SU-DHL-6 (cell line): ENCODE results near the gene PLD3.

Experiments used
- H2AFZ ChIP-seq: fragments of 200-600 bp; sonication (generic); 2 replicates; pipeline ENCODE4 v1.6.1; 2014; ENCODE audit warnings: low read depth, mild to moderate bottlenecking, moderate library complexity, mixed read lengths, antibody characterized with exemption, low read length; ENCODE audit not compliant: severe bottlenecking
- H3F3A ChIP-seq: fragments of 200-600 bp; shearing (Covaris generic); 2 replicates; pipeline ENCODE4 v1.6.0; 2016; ENCODE audit warnings: antibody characterized with exemption, mild to moderate bottlenecking; ENCODE audit not compliant: insufficient read depth
- H3K27ac ChIP-seq: fragments of 200-600 bp; sonication (generic); 2 replicates; pipeline ENCODE4 v1.5.1; 2016; ENCODE audit warnings: low read depth, mild to moderate bottlenecking, low read length, moderate library complexity, mixed read lengths
- H3K27me3 ChIP-seq: fragments of 200-600 bp; sonication (generic), shearing (Covaris generic); 2 replicates; pipeline ENCODE4 v1.6.0; 2014; ENCODE audit warnings: mild to moderate bottlenecking, low read length
- H3K36me3 ChIP-seq: fragments of 200-600 bp; sonication (generic); 2 replicates; pipeline ENCODE4 v1.6.1; 2014; ENCODE audit warnings: mild to moderate bottlenecking, low read length, mixed read lengths
- H3K4me2 ChIP-seq: fragments of 300-600, 200-600 bp; shearing (Covaris generic), sonication (generic); 2 replicates; pipeline ENCODE4 v1.6.0; 2014; ENCODE audit warnings: low read length, low read depth, mild to moderate bottlenecking; ENCODE audit not compliant: poor library complexity, severe bottlenecking
- H3K4me3 ChIP-seq: fragments of 200-600 bp; sonication (generic); 2 replicates; pipeline ENCODE4 v1.5.1; 2014; ENCODE audit warnings: antibody characterized with exemption, low read length, mild to moderate bottlenecking, mixed read lengths; ENCODE audit not compliant: insufficient read depth, poor library complexity, severe bottlenecking
- H3K79me2 ChIP-seq: fragments of 200-600 bp; sonication (generic); 2 replicates; pipeline ENCODE4 v1.6.1; 2014; ENCODE audit warnings: mild to moderate bottlenecking, low read length, moderate library complexity; ENCODE audit not compliant: insufficient read depth
- H3K9ac ChIP-seq: fragments of 200-600 bp; sonication (generic); 2 replicates; pipeline ENCODE4 v1.7.0; 2014; ENCODE audit warnings: mild to moderate bottlenecking, low read length
- H3K9me2 ChIP-seq: fragments of 200-600 bp; sonication (generic); replicated peaks from 2 replicates; pipeline ENCODE4 v1.6.1; 2014; ENCODE audit warnings: low read length; ENCODE audit not compliant: insufficient read depth
- H3K9me3 ChIP-seq: fragments of 200-600 bp; sonication (generic); 2 replicates; pipeline ENCODE4 v1.6.1; 2014; ENCODE audit warnings: low read length, mixed read lengths; ENCODE audit not compliant: insufficient read depth
- H4K20me1 ChIP-seq: fragments of 200-600 bp; sonication (generic); 2 replicates; pipeline ENCODE4 v1.6.1; 2014; ENCODE audit warnings: low read depth, mild to moderate bottlenecking, antibody characterized with exemption, low read length, moderate library complexity, mixed read lengths
- CTCF ChIP-seq: fragments of 200-600 bp; sonication (generic); IDR thresholded peaks from one replicate; pipeline ENCODE4 v1.5.1; 2017; ENCODE audit warnings: antibody characterized with exemption, mild to moderate bottlenecking, low read length, moderate library complexity; ENCODE audit not compliant: insufficient read depth, poor library complexity, severe bottlenecking
- EZH2phosphoT487 ChIP-seq: fragments of 200-600 bp; sonication (generic), shearing (Covaris generic); conservative IDR thresholded peaks from 2 replicates; pipeline ENCODE4 v1.6.1; 2018; ENCODE audit warnings: mild to moderate bottlenecking, antibody characterized with exemption, low read length, moderate library complexity, mixed read lengths

PLD3 gene

DNA sequence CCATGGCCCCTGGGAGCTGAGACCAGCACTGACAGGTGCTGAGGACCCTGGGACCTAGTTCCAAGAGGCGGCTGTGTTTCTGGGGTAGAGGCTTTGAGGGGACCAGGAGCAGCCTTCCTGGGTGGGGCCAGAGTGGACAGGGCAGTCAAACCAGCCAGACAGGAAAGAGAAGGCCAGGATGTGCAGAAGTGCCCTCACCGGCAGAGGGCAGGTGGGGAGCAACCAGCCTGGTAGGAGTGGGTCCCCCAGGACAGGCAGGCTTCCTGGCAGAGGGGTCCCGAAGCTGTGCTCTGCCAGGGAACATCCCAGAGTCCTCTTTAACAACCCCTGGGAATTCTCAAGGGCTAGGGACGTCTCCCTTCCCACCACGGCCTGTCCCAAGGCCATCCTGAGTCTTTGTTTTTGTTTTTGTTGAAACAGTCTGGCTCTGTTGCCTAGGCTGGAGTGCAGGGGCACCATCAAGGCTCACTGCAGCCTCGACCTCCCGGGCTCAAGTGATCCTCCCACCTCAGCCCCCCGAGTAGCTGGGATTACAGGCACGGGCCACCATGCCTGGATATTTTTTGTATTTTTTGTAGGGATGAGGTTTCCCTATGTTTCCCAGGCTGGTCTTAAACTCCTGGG is 44.5 kb downstream of the PLD3 start:
- Histone ChIP-seq H3F3A (no peaks in the 10 kb centered on the region), H3K4me2 (no peak overlapping the region), H3K9ac (no peak overlapping the region), H3K4me3 (no peak overlapping the region), H3K9me3 (no peaks in the 10 kb centered on the region), H3K9me2 (no peaks in the 10 kb centered on the region), H3K27me3 (no peaks in the 10 kb centered on the region), H2AFZ (no peak overlapping the region), H3K27ac (no peak overlapping the region), H3K79me2 (no peaks in the 10 kb centered on the region), H3K36me3 (no peaks in the 10 kb centered on the region), H4K20me1 (no peaks in the 10 kb centered on the region)
- TF ChIP-seq CTCF: no peak
- no peak for TF ChIP-seq EZH2phosphoT487

DNA sequence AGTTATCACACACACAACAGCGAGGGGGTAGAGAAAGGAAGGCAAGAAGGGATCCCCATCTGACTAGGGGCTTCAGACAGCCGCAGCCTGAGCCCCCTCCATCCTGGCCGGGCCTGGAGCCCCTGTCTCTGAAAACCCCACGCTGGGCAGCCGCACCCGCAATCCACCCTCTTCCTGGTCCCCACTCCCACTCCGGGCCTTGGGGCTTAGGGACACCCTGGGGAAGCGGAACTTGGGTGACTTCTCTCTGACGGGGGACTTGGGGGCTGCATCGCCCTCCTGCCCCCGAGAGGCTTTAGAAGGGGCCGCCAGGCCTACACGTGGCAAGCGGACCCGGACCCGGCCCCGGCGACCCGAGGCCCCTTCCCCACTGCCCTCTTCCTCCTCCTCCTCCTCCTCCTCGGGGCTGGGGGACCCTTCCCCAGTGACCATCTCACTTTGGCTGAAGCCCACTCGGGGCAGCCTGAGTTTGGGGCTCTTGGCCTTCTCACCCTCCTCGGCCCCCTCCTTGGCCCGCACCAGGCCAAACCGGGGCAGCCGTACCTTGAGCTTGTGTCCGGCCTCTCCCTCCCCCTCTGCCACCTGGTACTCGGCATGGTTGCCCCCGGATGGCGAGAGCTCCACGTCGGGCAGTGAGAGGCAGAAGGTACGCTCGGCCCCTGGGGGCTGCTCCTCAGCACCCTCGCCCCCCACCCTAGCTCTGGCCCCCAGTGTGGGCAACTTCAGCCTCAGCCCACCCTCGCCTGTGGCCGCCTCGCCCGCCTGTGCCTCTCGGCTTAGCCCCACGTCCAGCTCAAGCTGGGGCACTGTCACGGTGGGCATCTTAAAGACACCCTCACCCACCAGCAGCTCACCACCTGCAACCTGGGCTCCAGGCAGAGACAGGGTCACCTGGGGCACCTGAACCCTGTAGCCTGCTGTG is 45.7 kb downstream of the PLD3 start:
- Histone ChIP-seq H3K79me2 (no peaks in the 10 kb centered on the region), H3K4me2 (no peak overlapping the region), H3K27ac (no peak overlapping the region), H3K9me2 (no peaks in the 10 kb centered on the region), H4K20me1 (no peaks in the 10 kb centered on the region), H3F3A (no peaks in the 10 kb centered on the region), H2AFZ (no peak overlapping the region), H3K36me3 (no peaks in the 10 kb centered on the region), H3K9ac (no peak overlapping the region), H3K9me3 (no peaks in the 10 kb centered on the region), H3K4me3 (no peak overlapping the region), H3K27me3 (no peaks in the 10 kb centered on the region)
- TF ChIP-seq EZH2phosphoT487 (no peak), CTCF (no peak)

- H2AFZ ChIP-seq: no peak overlapping the region
- no peaks in the 10 kb centered on the region for H3K79me2 ChIP-seq
- no peak overlapping the region for H3K4me3 ChIP-seq
- H3K9me3 ChIP-seq: no peaks in the 10 kb centered on the region
- no peak overlapping the region for H3K27ac ChIP-seq
- H3K9ac ChIP-seq: no peak overlapping the region
- H3K27me3 ChIP-seq: no peaks in the 10 kb centered on the region
- no peaks in the 10 kb centered on the region for H4K20me1 ChIP-seq
- TF ChIP-seq CTCF: no peak
- no peak for TF ChIP-seq EZH2phosphoT487
- H3K9me2 ChIP-seq: no peaks in the 10 kb centered on the region
- H3K36me3 ChIP-seq: no peaks in the 10 kb centered on the region
- H3K4me2 ChIP-seq: no peak overlapping the region
- no peaks in the 10 kb centered on the region for H3F3A ChIP-seq
These were observed 46.3 kb downstream of the PLD3 start for GRCh38 chr19:40394816-40395210.
